Activated effector memory CD4-positive, alpha-beta T cell treated with Interleukin-2 at 50 U/mL for 16 hours (primary cell): ENCODE data around the gene MPO.

Source experiments
- DNase-seq: peaks from one replicate; pipeline ENCODE4 v3.0.0-alpha.2; 2020

MPO gene

GRCh38 chr17:58262149-58262548 is 18.6 kb downstream of the MPO start:
- no peak for DNase-seq

- no peak for DNase-seq
Observed at GRCh38 chr17:58254803-58255202, 25.9 kb downstream of the MPO start.

DNA sequence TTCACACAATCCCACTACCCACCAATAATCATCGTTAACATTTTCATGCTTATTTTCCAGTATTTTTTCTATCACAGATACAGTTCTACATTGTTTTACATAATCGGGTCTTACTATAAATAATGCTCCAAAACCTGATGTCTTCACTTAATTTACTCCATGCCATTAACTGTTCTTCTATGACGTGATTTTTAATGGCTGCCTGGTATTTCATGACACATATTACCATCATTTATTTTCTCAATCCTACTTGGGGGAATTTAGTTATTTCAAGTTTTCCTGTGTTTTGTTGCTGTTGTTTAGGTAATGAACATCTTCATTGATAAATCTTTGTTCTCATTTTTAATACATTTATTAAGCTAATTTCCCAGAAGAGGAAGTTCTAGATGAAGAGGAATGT is 27.7 kb downstream of the MPO start:
- no peak for DNase-seq

- DNase-seq = no peak
Observed at GRCh38 chr17:58252141-58252540, 28.6 kb downstream of the MPO start.

DNA sequence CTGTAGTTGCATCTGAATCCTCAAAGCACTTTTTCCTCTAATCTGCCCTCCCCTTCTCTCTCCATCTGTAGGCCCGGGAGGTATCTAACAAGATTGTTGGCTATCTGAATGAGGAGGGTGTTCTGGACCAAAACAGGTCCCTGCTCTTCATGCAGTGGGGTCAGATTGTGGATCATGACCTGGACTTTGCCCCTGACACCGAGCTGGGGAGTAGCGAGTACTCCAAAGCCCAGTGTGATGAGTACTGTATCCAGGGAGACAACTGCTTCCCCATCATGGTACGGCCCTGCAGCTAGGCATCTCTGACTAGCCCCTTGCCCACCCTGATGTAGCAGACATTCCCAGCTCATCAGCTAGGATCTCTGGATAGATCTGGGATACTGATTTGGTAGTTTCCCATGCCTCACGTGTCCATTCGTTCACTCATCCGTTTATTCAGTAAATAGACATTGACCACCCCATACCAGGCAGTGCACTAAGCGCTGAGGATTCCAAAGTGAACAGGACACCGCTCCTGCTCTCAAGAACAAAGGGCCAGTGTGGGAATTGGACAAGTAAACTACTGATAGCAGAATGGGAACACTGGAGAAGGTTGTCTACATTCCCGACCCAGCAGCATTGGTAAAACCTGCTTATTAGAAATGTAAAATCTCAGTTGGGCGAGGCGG is 30.3 kb downstream of the MPO start:
- DNase-seq = no peak

DNA sequence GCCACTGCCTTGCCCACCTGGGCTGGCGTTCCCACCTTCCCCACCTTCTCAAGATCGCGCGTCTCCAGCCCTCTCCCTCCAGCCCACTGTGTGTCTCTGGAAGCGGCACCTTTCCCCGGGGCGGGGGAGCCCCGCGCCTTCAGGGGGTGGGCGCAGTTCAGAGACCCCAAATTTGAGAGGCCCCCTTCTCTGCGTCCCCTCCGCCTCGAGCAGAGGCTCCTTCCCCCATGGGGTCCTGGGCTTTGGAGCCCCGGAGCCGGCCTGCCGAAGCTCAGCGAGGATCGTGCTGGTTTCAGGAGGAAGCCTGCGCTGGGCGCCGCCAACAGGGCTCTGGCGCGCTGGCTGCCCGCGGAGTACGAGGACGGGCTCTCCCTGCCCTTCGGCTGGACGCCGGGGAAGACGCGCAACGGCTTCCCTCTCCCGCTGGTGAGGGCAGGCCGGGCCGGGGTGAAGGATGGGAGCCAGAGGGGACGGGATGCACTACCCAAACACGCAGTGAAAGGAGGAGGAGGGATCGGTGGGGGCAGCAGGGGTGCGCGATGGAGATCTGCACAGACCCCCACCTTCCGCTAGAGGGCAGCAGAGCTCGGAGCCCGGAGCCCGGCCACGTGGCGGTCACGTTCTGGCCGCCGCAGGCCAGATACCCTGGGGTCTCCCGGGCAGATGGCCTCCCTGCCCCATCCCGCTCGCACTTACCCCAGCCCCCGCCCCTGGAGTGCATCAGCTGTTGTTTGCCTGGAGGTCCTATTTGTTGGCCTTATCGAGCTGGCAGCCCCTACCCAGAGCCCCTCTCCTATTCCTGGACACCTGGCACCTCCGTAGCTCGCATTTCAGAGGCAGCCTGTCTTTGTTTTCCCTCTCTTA is 31.2 kb downstream of the MPO start:
- peak; percentile 62 for DNase-seq

DNA sequence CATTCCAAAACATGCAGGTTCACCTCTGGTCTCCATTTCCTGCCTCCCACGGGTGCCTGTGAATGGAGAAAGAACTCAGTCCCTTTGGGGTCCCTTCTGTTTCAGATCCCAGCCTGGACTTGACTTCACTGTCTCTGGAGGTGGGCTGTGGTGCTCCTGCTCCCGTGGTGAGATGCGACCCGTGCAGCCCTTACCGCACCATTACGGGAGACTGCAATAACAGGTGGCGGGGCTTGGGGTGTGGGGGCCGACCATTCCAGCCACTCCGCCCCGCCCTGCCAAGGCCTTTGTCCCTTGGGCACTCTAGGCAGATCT is 31.8 kb downstream of the MPO start:
- no peak for DNase-seq

- DNase-seq = no peak
Observed at GRCh38 chr17:58247511-58248363, 33.0 kb downstream of the MPO start.

GRCh38 chr17:58246781-58247180 is 34.0 kb downstream of the MPO start:
- DNase-seq = no peak

GRCh38 chr17:58246104-58246740 is 34.5 kb downstream of the MPO start:
- no peak for DNase-seq

GRCh38 chr17:58245428-58246103 is 35.2 kb downstream of the MPO start:
- DNase-seq = no peak

DNA sequence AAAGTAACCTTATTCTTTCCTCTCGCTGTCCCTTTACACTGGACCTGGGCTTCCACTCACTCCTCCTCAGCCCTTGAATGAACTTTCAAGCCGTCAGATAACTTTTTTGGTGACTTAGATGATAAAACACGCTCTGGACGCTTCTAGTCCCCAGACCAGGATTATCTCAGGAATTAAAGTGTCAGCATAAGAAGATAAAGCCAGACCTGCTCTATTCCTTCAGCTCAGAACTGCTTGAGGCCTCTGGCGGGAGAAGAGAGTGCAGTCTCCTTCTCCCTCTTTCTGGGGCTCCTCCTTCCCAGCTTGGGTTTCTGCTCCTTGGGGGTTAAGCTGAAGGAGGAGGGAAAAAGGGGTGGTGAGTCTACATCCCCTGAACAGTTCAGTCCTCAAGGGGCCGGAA is 35.8 kb downstream of the MPO start:
- no peak for DNase-seq

DNA sequence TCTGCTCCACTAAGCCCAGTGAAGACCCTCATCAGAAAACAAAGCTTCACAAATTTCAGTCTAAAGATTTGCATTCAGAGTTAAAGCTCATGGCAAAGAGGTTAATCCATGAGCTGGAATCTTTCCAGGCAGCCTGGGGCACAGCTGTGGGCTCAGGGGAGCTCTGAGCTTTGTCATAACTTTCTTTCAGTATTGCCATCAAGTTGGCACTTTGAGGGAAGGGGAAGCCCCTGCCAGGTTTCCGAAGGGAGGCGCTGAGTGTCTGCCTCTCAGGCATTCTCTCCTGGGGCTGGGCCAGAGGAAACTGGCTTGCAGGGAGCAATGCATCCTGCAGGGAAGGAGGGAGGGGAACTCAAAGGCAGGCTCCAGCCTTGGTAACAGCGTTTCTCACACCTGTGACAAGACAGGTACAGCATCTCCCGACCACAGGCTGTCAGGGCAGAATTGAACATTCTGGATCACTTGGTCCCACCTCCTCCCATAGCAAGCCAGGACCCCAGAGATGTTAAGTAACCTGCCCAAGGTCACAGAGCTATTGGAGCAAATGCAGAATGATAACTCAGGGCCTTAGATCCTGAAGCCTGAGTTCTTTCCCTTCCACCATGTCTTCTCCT is 38.5 kb downstream of the MPO start:
- no peak for DNase-seq

- no peak for DNase-seq
Observed at GRCh38 chr17:58239987-58240386, 40.7 kb downstream of the MPO start.

DNA sequence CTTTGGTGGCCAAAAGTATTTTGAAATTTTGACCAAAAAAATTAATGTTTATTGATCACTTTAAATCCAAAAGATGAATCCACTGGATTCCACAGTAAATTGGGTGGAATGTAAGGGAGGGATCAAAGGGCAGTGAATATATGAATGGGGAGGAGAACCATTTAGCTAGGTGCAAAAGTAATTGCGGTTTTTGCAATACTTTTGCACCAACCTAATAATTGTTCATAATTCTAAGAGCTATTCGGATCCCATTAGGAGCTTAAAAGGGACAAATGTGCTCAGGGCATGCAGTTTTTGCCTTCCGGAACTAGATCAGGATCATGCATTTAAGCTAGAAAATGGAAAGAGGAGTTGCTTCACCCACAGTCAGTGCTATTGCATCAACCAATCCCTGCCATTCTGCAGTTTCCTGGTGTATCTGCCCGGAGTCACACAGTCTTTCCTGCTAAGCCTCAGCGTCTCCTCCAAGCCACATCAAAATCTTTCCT is 42.5 kb downstream of the MPO start, which contains the start of gene LPO:
Gene LPO, plus strand, starts transcription at position 438 of the 488 bp plus-strand sequence. CDS start 4,396 bp downstream, outside the sequence.
- no peak for DNase-seq

DNA sequence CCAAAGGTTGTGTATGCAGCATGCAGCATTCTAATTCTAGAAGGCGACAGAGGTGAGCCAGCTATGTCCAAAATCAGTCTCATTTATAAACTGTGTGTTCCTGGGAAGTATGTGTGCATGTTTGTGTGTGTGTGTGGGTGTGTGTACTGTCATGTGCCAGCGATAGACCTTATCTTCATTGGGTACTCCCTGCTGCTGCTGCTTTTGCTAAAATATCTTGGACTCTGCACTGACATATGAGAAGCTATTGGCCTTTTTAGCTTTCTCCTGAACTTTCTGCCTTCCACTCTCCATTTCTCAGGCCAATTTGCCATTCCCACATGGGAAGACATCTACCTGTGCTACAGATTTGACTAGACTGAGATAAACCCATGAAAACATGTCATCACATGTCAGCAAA is 44.3 kb downstream of the MPO start:
- DNase-seq = no peak

GRCh38 chr17:58235821-58236220 is 44.9 kb downstream of the MPO start:
- no peak for DNase-seq

- no peak for DNase-seq
Observed at GRCh38 chr17:58234512-58234911, 46.2 kb downstream of the MPO start.

- DNase-seq = no peak
Observed at GRCh38 chr17:58233543-58233942, 47.2 kb downstream of the MPO start.

DNA sequence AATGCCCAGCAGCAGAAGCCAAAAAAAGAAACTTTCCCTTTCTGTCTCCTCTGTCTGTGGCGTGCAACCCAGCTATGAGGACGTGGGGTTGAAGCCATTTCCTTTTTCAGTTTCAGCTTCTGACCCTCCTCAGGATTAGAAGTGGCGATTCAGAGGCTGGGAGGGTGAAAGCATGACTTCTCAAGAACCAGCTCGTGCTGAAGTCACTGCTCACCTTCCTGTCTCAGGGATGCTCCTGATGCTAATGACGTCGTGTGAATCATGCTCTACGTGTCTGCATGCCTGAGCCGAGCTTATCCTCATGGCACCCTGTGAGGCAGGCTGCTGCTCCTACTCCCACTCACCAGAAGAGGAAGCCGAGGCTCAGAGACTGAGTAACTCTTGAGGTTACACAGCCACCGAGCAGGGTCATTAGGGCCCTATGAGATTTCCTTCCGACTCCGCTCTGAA is 48.0 kb downstream of the MPO start:
- DNase-seq = no peak

DNA sequence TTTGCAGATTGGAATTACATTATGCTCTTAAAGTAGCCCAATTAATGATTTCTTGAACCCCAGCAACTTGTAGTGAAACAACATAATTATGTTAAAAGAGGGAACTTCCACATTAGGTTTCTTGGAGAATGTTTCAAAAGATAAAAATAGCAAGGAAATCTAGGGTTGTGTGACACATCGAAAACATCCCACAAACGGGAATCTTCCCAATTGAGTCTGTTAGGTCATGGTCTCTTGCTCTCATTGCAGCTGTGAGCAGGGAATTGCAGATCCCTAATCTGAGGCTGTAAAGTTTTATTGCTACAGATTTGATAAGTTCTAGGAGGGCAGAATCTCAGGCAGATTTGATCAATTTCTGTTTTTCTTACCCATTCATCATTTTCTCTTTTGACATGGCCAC is 49.1 kb downstream of the MPO start:
- no peak for DNase-seq

GRCh38 chr17:58229881-58230280 is 50.9 kb downstream of the MPO start:
- DNase-seq = no peak
